Tibial nerve (tissue), 4 donors: ENCODE measurements around the gene SQOR. TPM values are rescaled to one million over a fixed set of nuclear protein-coding genes. Genes with fewer than 3 reads are reported as not detected.
A peak's percentile ranks its signal among the peaks of the same experiment; 100 is the strongest.

Experiments used
- DNase-seq, 2 donors: peaks; one replicate each; pipeline ENCODE4 v3.0.0-alpha.2; 2019; ENCODE audit warnings: low spot score in 2 of 2
- H3K27ac ChIP-seq, 4 donors: fragments of 200-600 bp; sonication (generic) in 3 of 4; one replicate each; pipeline ENCODE4 v1.5.1; 2017 to 2019; ENCODE audit warnings: mild to moderate bottlenecking in 1 of 4
- H3K27me3 ChIP-seq, 2 donors: fragments of 200-600 bp; sonication (generic) in 1 of 2; one replicate each; pipeline versions ENCODE4 v1.5.1 to v1.6.0; 2017 to 2019
- H3K36me3 ChIP-seq, 3 donors: fragments of 200-600 bp; sonication (generic); one replicate each; pipeline ENCODE4 v1.5.1; 2018 to 2019
- H3K4me1 ChIP-seq, 4 donors: fragments of 200-600 bp; sonication (generic) in 3 of 4; one replicate each; pipeline ENCODE4 v1.5.1; 2017 to 2019
- H3K4me3 ChIP-seq, 4 donors: fragments of 200-600 bp; sonication (generic) in 3 of 4; one replicate each; pipeline ENCODE4 v1.5.1; 2017 to 2019; ENCODE audit warnings: mild to moderate bottlenecking in 1 of 4, moderate library complexity in 1 of 4
- H3K9me3 ChIP-seq, 4 donors: fragments of 200-600 bp; sonication (generic) in 3 of 4; one replicate each; pipeline ENCODE4 v1.5.1; 2017 to 2019
- CTCF ChIP-seq, 5 experiments: fragments of 200-600 bp in 3 of 5; fragments of 450-650 bp in 2 of 5; sonication (generic) in 3 of 5; IDR thresholded peaks; one replicate each; pipeline ENCODE4 v1.5.1; 2016 to 2019; ENCODE audit warnings: antibody characterized with exemption in 5 of 5, mild to moderate bottlenecking in 3 of 5, moderate library complexity in 2 of 5
- EP300 ChIP-seq, 2 donors: sonication (generic); formaldehyde crosslinking; IDR thresholded peaks; one replicate each; pipeline ENCODE4 v1.6.1; 2017; ENCODE audit warnings: antibody characterized with exemption in 2 of 2, mild to moderate bottlenecking in 1 of 2
- POLR2A ChIP-seq, 2 donors: fragments of 450-650 bp; IDR thresholded peaks; one replicate each; pipeline ENCODE4 v1.6.1; 2017; ENCODE audit warnings: antibody characterized with exemption in 2 of 2, mild to moderate bottlenecking in 2 of 2, moderate library complexity in 2 of 2
- WGBS, 2 donors: methylation state at CpG; one replicate each; pipeline ENCODE4 v1.1.5; 2018; 5-methylcytosine and 5-hydroxymethylcytosine counted together
- total RNA-seq, 4 donors: library from RNA; depleted of rRNA; stranded (reverse); fragments of >200 nt; gene quantifications; one replicate each; pipeline ENCODE4 v1.1.0, GENCODE V29; 2016

Gene SQOR
- total RNA-seq, 4 donors from 2014 or later: 50.4 to 96.1 (median 60.2) TPM

- peak overlapping the region in 2 of 4 donors; percentile 56 to 62 for H3K4me3 ChIP-seq
- no peaks in the 10 kb centered on the region for H3K27me3 ChIP-seq
- H3K27ac ChIP-seq: no peak overlapping the region
- peaks cover 0 to 18% (median 4%) of the 10 kb centered on the region in 4 donors for H3K4me1 ChIP-seq
- no peak for DNase-seq
- peaks cover 0 to 4% (median 0%) of the 10 kb centered on the region in 3 donors for H3K36me3 ChIP-seq
- 53 to 58% methylated on average over 11 to 13 of the region's 13 CpGs for WGBS, 2 donors
- H3K9me3 ChIP-seq: no peaks in the 10 kb centered on the region
- TF ChIP-seq EP300 (IDR thresholded peaks at IDR 0.05): no peak
- TF ChIP-seq POLR2A (IDR thresholded peaks at IDR 0.05): no peak
- no peak for TF ChIP-seq CTCF (IDR thresholded peaks at IDR 0.05)
Observed at GRCh38 chr15:45703670-45704328, 69.0 kb downstream of the SQOR start.

GRCh38 chr15:45704329-45705249 lies 69.8 kb downstream of the SQOR start:
- peak overlapping the region; percentile 31 to 62 (median 46) for H3K4me3 ChIP-seq
- H3K9me3 ChIP-seq: no peaks in the 10 kb centered on the region
- no peaks in the 10 kb centered on the region for H3K27me3 ChIP-seq
- DNase-seq: no peak
- H3K4me1 ChIP-seq: peaks cover 0 to 18% (median 4%) of the 10 kb centered on the region in 4 donors
- no peak for TF ChIP-seq CTCF (IDR thresholded peaks at IDR 0.05)
- no peak for TF ChIP-seq EP300 (IDR thresholded peaks at IDR 0.05)
- no peak for TF ChIP-seq POLR2A (IDR thresholded peaks at IDR 0.05)
- peak overlapping the region in 1 of 4 donors; percentile 39 for H3K27ac ChIP-seq
- WGBS, 2 donors: 10 to 13% methylated on average over 50 to 53 of the region's 67 CpGs
- peaks cover 0 to under 1% (median 0%) of the 10 kb centered on the region in 3 donors for H3K36me3 ChIP-seq

- 2 to 3% methylated on average over 15 of the region's 15 CpGs for WGBS, 2 donors
Observed at GRCh38 chr15:45705510-45706473, 71.0 kb downstream of the SQOR start.

GRCh38 chr15:45710657-45711056 lies 75.8 kb downstream of the SQOR start:
- Histone ChIP-seq H3K4me3 (no peak overlapping the region), H3K4me1 (peaks cover 0 to 6% (median 1%) of the 10 kb centered on the region in 4 donors), H3K36me3 (no peaks in the 10 kb centered on the region), H3K27ac (no peak overlapping the region), H3K27me3 (no peaks in the 10 kb centered on the region), H3K9me3 (no peaks in the 10 kb centered on the region)
- 41 to 47% methylated on average over 6 of the region's 6 CpGs for whole genome bisulfite sequencing, 2 donors
- DNase-seq: no peak
- TF ChIP-seq CTCF (IDR thresholded peaks at IDR 0.05) (no peak), EP300 (IDR thresholded peaks at IDR 0.05) (no peak), POLR2A (IDR thresholded peaks at IDR 0.05) (no peak)

More at GRCh38 chr15:45705510-45706473, 71.0 kb downstream of the SQOR start:
- H3K27ac ChIP-seq: peak overlapping the region in 1 of 4 donors; percentile 39
- peak overlapping the region; percentile 31 to 62 (median 46) for H3K4me3 ChIP-seq
- no peaks in the 10 kb centered on the region for H3K9me3 ChIP-seq
- no peaks in the 10 kb centered on the region for H3K27me3 ChIP-seq
- peak; percentile 70 to 83 for DNase-seq
- peak in 1 of 2 donors; percentile 29 for TF ChIP-seq EP300 (IDR thresholded peaks at IDR 0.05)
- TF ChIP-seq POLR2A (IDR thresholded peaks at IDR 0.05): no peak
- peak; percentile 88 to 95 (median 88) for TF ChIP-seq CTCF (IDR thresholded peaks at IDR 0.05)
- peaks cover 0 to 18% (median 4%) of the 10 kb centered on the region in 4 donors for H3K4me1 ChIP-seq
- H3K36me3 ChIP-seq: no peaks in the 10 kb centered on the region
